Mucosa of stomach (tissue), 1 donor: ENCODE data around the gene NKX1-1.

Experiments used
- H3K27me3 ChIP-seq: one replicate; pipeline ENCODE4 v1.7.0; 2013; ENCODE audit warnings: mild to moderate bottlenecking, low read length; ENCODE audit not compliant: control insufficient read depth, insufficient read depth
- H3K36me3 ChIP-seq: one replicate; pipeline ENCODE4 v1.7.0; 2013; ENCODE audit warnings: low read length; ENCODE audit not compliant: control insufficient read depth, insufficient read depth
- H3K4me1 ChIP-seq: one replicate; pipeline ENCODE4 v1.7.0; 2013; ENCODE audit warnings: mild to moderate bottlenecking, low read length; ENCODE audit not compliant: control insufficient read depth, insufficient read depth
- H3K4me3 ChIP-seq: one replicate; pipeline ENCODE4 v1.7.0; 2013; ENCODE audit warnings: low read length
- H3K9ac ChIP-seq: one replicate; pipeline ENCODE4 v1.7.0; 2013; ENCODE audit warnings: mild to moderate bottlenecking, low read length, moderate library complexity
- H3K9me3 ChIP-seq: one replicate; pipeline ENCODE4 v1.7.0; 2013; ENCODE audit warnings: mild to moderate bottlenecking, low read length, moderate library complexity; ENCODE audit not compliant: control insufficient read depth
- donor health status: Pancreatic carcinoma.

NKX1-1 gene

DNA sequence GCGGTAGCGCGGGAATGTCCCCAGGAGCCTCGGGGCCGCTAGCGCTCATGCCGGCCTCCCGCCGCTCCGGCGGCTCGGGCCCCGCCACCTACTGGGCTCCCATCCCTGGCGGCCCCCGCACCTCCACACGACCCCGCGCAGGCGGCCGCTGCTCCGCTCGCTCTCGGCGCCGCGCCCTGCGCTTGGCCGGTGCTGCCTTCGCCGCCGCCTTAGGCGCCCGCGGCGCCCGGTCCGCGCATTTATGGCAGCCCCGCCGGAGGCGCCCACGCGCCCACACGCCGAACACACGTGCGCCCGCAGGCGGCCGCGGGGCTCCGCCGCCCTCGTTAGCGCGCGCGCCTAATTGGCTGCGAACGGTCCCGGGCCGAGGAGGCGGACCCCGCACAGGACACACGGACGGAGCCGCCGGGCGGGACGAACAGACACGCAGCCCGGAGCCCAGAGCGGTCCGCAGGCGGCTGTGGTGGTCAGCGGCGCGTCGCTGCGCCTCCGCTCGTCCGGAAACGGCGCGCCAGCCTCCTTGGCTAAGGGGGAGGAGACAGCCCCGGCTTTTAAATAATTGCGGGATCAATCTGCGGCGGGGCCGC is at the start of gene NKX1-1:
Gene NKX1-1 (minus strand): TSS at position 49 of the 587 bp plus-strand sequence. CDS start 0 bp downstream, at position 49.
- Histone ChIP-seq H3K36me3 (no peaks in the 10 kb centered on the region), H3K9me3 (no peaks in the 10 kb centered on the region), H3K4me3 (no peak within 1 kb of the TSS), H3K4me1 (no peaks in the 10 kb centered on the region), H3K9ac (no peak within 1 kb of the TSS), H3K27me3 (peaks cover 89% of the 10 kb centered on the region)

DNA sequence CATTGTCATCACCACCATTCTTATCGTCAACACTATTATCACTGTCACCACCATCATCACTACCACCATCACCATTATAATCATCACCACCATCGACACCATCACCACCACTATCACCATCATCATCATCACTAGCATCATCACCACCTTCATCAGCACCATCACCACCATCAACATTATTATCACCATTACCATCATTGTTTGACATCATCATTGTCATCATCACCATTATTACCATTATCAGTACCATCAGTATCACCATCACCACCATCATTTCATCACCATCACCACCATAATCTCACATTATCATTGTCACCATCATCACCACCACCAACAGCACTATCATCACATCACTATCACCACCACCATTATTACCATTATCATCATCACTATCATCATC is 47.5 kb upstream of the NKX1-1 start:
- Histone ChIP-seq H3K27me3 (peaks cover 11% of the 10 kb centered on the region), H3K4me3 (no peak overlapping the region), H3K36me3 (no peaks in the 10 kb centered on the region), H3K9ac (no peak overlapping the region), H3K4me1 (no peaks in the 10 kb centered on the region), H3K9me3 (no peaks in the 10 kb centered on the region)

DNA sequence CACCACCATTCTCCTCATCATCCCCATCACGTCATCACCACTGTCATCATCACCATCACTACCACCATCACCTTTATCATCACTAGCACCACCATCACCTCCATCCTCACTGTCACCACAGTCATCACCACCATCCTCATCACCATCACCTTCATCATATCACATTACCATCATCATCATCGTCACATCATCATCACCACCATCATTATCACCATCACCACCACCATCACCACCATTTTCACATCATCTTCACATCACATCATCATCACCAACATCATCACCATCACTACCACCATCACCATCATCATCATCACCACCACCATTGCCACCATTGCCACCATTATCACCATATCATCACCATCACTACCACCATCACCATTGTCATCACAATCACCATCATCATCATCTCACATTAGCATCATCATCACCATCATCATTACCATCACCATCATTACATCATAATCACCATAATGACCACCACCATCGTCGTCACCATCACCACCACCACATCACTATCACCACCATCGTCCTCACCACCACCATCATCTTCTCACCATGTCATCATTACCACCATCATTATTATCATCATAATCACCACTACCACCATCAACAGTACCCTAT is 46.3 kb upstream of the NKX1-1 start:
- Histone ChIP-seq H3K9ac (no peak overlapping the region), H3K36me3 (no peaks in the 10 kb centered on the region), H3K4me3 (no peak overlapping the region), H3K4me1 (no peaks in the 10 kb centered on the region), H3K27me3 (peaks cover 3% of the 10 kb centered on the region), H3K9me3 (no peaks in the 10 kb centered on the region)

DNA sequence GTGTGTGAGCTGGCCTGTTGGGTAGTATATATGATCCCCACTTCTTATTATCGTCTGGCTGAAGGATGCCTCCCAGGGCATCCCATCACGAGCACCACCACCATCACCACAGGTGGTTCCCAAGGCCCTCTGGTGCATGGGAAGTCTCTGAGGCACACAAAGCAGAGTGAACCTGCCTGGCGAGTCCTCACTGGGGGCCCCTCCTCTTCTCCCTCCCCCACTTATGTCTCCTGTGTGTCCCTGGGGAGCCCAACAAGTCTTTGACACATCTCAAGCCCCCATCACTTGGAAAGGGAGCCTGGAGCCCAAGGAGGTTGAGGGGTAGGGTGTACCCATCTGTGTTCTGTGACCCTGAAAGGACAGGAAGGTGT is 45.5 kb upstream of the NKX1-1 start:
- H3K4me3 ChIP-seq, result no peak overlapping the region
- no peaks in the 10 kb centered on the region for H3K36me3 ChIP-seq
- no peaks in the 10 kb centered on the region for H3K4me1 ChIP-seq
- H3K9me3 ChIP-seq, result no peaks in the 10 kb centered on the region
- H3K9ac ChIP-seq, result no peak overlapping the region
- peaks cover 3% of the 10 kb centered on the region for H3K27me3 ChIP-seq

DNA sequence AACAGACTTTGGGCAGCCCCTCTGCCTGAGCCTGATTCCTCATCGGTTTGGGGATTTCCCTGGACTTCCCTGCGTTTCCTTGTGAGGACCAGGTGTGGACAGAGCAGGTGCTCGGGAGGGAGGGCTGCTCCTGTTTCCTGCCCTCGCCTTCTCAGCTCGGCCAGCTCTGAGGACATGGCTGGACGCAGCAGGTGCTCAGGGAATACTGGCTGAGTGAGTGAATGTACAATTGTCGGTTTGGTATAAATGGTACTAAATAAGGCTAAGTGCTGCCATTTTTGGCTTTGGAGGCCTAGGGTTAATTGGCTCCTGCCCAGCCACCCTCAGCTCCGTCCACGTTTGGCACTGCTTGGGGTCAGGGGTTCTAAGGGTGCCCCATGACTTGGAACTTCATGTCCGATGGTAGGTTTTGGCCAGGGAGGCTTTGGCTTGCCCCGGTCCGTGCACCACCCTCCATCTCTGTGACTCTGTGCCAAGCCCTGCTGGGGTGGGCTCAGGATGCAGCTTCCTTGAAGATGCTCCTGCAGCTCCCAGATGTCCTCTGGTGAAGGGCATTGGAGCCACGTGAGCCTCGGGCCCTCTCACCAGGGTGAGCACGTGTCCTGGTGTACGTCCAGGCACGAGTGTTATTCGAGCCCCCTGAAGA is 45.0 kb upstream of the NKX1-1 start:
- Histone ChIP-seq H3K9me3 (no peaks in the 10 kb centered on the region), H3K27me3 (peaks cover 3% of the 10 kb centered on the region), H3K4me3 (no peak overlapping the region), H3K4me1 (no peaks in the 10 kb centered on the region), H3K36me3 (no peaks in the 10 kb centered on the region), H3K9ac (no peak overlapping the region)

DNA sequence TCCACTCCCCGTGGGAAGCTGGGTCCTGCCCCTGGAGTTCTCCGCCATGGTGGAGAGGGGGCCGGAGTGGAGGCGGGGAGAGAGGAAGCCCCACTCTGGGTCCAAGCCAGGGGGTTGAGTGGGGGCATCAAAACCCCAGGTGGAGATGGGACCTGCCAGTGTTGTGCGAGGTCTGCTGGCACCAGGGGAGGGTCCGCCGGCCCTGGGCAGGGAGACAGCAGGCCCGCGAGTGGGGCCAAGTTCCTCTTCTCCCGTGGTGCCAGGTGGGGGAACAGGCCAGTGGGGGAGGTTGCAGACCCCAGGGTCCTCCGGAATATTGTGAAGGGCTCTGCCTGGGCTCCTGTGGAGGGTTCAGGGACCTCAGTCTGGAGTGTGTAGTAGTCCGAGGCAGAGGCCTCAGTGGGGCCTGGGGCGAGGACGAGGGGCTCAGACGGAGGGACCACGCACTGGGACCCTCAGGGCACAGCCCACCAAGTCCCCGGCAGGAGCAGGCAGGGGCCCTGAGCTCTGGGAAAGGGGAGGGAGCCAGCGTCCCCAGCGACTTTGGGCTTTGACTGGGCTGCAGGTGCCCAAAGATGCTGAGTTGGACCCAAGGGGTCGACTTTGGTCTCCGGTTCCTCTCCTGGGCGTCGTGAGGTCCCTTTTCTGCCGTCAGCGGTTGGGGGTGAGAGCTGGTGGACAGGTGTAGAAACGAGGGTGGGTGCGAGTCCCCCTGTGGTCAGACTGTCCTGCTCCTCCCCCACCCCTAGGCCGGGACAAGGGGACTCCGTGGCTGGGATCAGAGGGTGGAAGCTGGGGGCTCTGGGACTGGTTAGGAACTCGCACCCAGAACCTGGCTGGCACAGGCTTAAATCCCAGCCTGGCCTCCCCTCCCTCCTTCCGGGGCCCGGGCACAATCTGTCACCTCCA is 43.8 kb upstream of the NKX1-1 start:
- H3K9ac ChIP-seq, result no peak overlapping the region
- no peaks in the 10 kb centered on the region for H3K9me3 ChIP-seq
- peaks cover 3% of the 10 kb centered on the region for H3K27me3 ChIP-seq
- no peaks in the 10 kb centered on the region for H3K36me3 ChIP-seq
- H3K4me3 ChIP-seq, result no peak overlapping the region
- no peaks in the 10 kb centered on the region for H3K4me1 ChIP-seq

DNA sequence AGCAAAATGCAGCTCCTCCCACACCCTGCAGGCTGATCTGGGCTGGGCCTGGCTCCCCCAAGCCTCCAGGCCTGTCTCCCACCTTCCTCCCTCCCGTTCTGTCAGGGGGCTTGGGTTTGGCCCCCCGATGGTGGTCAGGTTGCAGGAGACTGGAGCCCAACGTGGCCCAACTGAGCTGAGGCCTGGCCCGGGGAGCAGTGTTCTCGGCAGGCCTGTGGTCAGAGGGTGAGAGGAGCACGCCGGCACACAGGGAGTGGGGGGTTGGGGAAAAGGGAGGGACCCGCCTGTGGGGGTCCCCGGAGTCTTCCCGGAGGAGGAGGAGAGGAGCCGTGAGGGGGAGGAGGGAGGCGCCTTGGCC is 43.2 kb upstream of the NKX1-1 start:
- Histone ChIP-seq H3K36me3 (no peaks in the 10 kb centered on the region), H3K27me3 (peaks cover 3% of the 10 kb centered on the region), H3K4me1 (no peaks in the 10 kb centered on the region), H3K9ac (no peak overlapping the region), H3K9me3 (no peaks in the 10 kb centered on the region), H3K4me3 (no peak overlapping the region)

DNA sequence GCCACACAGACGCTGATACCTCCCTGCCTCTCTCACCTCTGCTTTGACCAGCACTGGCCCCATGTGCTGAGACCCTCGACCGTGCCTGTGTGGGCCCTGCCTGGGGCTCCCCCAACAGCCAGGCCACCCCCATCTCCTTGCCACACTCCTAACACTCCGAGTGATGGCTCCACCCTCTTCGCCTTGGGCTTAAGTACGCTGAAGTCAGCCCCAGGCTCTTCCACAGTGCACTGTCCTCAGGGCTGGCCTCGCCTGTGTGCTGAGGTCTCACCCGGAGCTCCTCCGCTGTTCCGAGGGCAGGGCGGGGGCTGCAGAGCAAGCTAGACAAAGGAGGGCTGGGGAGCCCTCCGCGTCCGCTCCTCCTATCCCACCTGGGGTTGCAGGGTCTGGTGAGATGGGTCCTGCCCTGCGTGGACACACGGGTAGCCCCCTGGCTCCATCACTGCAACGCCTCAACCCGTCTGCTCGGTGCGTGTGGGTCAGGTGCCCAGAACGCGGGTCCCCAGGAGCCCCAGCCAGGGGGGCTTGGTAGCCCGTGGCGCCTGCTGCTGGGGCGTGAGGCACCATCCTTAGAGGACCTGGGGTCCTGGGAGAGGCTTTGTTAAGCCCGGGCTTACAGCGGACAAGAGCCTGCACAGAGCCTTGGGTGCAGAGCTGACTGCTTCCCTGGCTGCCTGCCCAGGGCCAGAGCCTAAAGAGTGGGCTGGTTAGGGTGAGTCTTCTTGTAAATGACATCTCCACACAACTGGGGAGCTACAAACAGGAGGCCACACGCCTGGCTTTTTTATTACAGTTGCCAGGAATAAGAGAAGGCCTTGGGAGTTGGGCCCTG is 42.6 kb upstream of the NKX1-1 start:
- Histone ChIP-seq H3K9ac (no peak overlapping the region), H3K36me3 (no peaks in the 10 kb centered on the region), H3K27me3 (peaks cover 3% of the 10 kb centered on the region), H3K4me3 (no peak overlapping the region), H3K9me3 (no peaks in the 10 kb centered on the region), H3K4me1 (no peaks in the 10 kb centered on the region)

DNA sequence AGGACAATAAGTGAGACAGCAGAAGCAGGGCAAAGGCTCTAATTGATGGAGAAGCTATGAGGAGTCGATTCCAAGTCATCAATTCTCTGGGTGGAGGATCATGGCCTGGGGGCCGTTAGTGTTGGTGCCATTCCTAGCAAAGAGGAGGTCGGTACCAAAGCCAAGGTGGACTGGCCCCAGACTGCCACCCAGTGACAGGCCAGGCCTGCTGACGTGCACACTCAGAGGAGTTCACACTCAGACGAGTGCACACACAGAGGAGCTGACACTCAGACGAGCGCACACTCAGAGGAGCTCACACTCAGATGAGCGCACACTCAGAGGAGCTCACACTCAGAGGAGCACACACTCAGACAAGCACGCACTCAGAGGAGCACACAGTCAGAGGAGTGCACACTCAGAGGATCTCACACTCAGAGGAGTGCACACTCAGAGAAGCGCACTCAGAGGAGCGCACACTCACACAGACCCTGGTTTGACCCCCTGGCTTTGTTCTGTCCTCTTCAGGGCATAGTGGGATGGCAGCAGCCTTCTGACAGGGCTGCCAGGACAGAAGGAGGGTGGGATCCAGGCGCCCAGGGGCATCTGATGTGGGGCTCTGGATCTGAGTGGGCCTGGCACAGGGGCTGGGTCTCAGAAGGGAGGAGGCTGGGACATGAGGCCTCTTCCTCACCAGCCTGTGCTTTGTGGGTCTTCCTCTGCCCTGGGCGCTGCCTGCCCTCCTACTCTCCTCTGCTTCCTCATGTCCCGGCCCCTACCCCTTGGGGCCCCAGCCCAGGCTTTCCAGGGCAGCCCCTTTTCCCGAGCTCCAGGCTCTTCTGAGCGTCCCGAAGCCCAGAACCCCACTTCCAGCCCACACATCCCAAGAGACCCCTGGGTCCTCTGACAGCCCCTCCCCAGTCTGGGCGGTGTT is 41.7 kb upstream of the NKX1-1 start:
- no peak overlapping the region for H3K4me3 ChIP-seq
- no peak overlapping the region for H3K9ac ChIP-seq
- H3K36me3 ChIP-seq, result no peaks in the 10 kb centered on the region
- no peaks in the 10 kb centered on the region for H3K9me3 ChIP-seq
- H3K27me3 ChIP-seq, result peaks cover 3% of the 10 kb centered on the region
- no peaks in the 10 kb centered on the region for H3K4me1 ChIP-seq

DNA sequence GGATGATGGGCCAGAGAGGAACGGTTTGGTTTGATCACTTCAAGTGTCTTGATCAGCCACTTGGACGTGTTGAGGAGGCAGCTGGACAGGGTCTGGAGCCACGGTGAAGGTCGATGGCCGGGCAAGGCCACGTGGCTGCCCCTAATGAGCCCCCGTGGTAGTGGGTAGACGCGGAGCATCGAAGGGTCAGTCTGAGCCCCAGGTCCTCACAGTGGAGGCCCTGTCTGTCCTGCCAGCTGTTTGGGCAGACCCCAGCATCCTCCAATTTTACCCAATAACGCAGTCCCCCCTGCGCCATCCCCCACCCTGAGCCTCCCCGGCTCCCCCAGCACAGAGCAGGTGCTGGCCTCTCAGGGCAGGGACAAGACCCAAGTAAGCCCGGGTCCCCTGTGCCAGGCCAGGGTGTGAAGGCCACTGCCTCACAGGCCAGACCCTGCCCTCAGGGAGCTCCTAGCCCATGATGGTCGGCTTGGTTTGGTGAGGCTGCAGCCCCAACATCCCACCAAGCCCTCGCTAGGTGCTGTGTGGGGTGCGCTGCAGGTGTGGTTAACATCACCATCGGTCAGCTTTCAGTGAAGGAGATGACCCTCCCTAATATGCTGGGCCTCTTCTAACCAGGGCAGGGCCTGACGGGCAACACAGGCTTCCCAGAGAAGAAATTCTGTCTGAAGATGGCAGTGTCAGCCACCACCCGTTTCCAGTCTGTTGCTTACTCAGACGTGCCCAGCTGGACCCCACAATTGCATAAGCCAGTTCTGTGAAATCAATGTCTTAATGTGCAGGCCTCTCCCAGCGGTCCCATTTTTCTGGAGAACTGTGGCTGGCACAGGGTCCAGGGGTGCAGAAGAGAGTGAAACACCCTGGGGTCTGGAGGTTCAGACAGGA is 40.5 kb upstream of the NKX1-1 start:
- H3K4me1 ChIP-seq, result no peaks in the 10 kb centered on the region
- no peaks in the 10 kb centered on the region for H3K9me3 ChIP-seq
- peaks cover 3% of the 10 kb centered on the region for H3K27me3 ChIP-seq
- no peaks in the 10 kb centered on the region for H3K36me3 ChIP-seq
- no peak overlapping the region for H3K4me3 ChIP-seq
- no peak overlapping the region for H3K9ac ChIP-seq
